B cell (primary cell): ENCODE data around the gene PARS2. TPM values are rescaled to one million over a fixed set of nuclear protein-coding genes. Genes with fewer than 3 reads are reported as not detected.
"Not testable (repeated sequence)": the region's sequence is repeated elsewhere in the genome, so short reads cannot be mapped to it uniquely, and the experiment has no call there.

ENCODE experiments used
- ATAC-seq: fragments of 200-7000 bp; cut with Tn5 transposase; one replicate; pipeline ENCODE4 v1.10.0; 2021; ENCODE audit warnings: low read depth, mild to moderate bottlenecking, moderate number of reproducible peaks, moderate library complexity
- CTCF ChIA-PET: fragments of 350-600 bp; sonication (Branson Sonifier 250); formaldehyde crosslinking; loops from one replicate; lab custom pipeline; 2021; ENCODE audit warnings: antibody characterized with exemption, inconsistent platforms; lab: Charles Lee
- POLR2A ChIA-PET: fragments of 350-600 bp; sonication (Branson Sonifier 250); formaldehyde crosslinking; loops from one replicate; lab custom pipeline; 2021; ENCODE audit warnings: antibody characterized with exemption; lab: Charles Lee
- DNase-seq: peaks from one replicate; pipeline ENCODE4 v3.0.0; 2013
- H2AFZ ChIP-seq: 2 replicates; pipeline ENCODE4 v1.6.1; 2012; ENCODE audit warnings: mild to moderate bottlenecking, low read depth, low read length; ENCODE audit not compliant: insufficient read depth, poor library complexity, severe bottlenecking
- H3K27ac ChIP-seq, 2 donors: 1 replicate in 1 of 2; 2 replicates in 1 of 2; pipeline ENCODE4 v1.5.1; 2012 to 2013; ENCODE audit warnings: low read length in 2 of 2, mild to moderate bottlenecking in 2 of 2, moderate library complexity in 1 of 2
- H3K27me3 ChIP-seq, 4 experiments: fragments of 200-600 bp in 1 of 4; sonication (generic) in 1 of 4; replicated peaks in 1 of 4; 1 replicate in 2 of 4; 2 replicates in 2 of 4; pipeline versions ENCODE4 v1.6.1 to v1.7.0; 2013 to 2016; ENCODE audit warnings: low read length in 3 of 4, mild to moderate bottlenecking in 2 of 4, mixed read lengths in 1 of 4, moderate library complexity in 1 of 4; ENCODE audit not compliant: insufficient read depth in 4 of 4, control insufficient read depth in 3 of 4; ENCODE audit errors: control extremely low read depth in 1 of 4
- H3K36me3 ChIP-seq, 2 experiments: replicated peaks in 1 of 2; 1 replicate in 1 of 2; 2 replicates in 1 of 2; pipeline versions ENCODE4 v1.6.1 to v1.7.1; 2013; ENCODE audit warnings: low read length in 1 of 2; ENCODE audit not compliant: insufficient read depth in 2 of 2, control insufficient read depth in 1 of 2; ENCODE audit errors: control extremely low read depth in 1 of 2, extremely low read depth in 1 of 2
- H3K4me1 ChIP-seq, 2 donors: fragments of 200-600 bp in 1 of 2; sonication (generic) in 1 of 2; 1 replicate in 1 of 2; 2 replicates in 1 of 2; pipeline versions ENCODE4 v1.5.1 to v1.6.1; 2013 to 2017; ENCODE audit warnings: low read length in 2 of 2; ENCODE audit not compliant: control insufficient read depth in 2 of 2, insufficient read depth in 2 of 2
- H3K4me2 ChIP-seq: replicated peaks from 2 replicates; pipeline ENCODE3; 2012; ENCODE audit warnings: mild to moderate bottlenecking, low read depth, low read length; ENCODE audit not compliant: poor library complexity, severe bottlenecking
- H3K4me3 ChIP-seq, 5 experiments: fragments of 200-600 bp in 1 of 5; sonication (generic) in 1 of 5; 1 replicate in 3 of 5; 2 replicates in 2 of 5; pipeline versions ENCODE4 v1.5.1 to v1.7.0; 2011 to 2016; ENCODE audit warnings: low read length in 4 of 5, mild to moderate bottlenecking in 4 of 5, low read depth in 2 of 5, control low read depth in 1 of 5, moderate library complexity in 1 of 5; ENCODE audit not compliant: insufficient read depth in 1 of 5; ENCODE audit errors: control extremely low read depth in 1 of 5, extremely low read depth in 1 of 5
- H3K79me2 ChIP-seq: fragments of 200-600 bp; sonication (generic); one replicate; pipeline ENCODE4 v1.6.0; 2016; ENCODE audit warnings: low read length; ENCODE audit not compliant: control insufficient read depth, insufficient read depth
- H3K9ac ChIP-seq: fragments of 200-600 bp; sonication (generic); 2 replicates; pipeline ENCODE4 v1.6.1; 2017; ENCODE audit warnings: mild to moderate bottlenecking, low read length, moderate library complexity
- H3K9me3 ChIP-seq, 3 donors: one replicate each; pipeline versions ENCODE4 v1.6.1 to v1.7.1; 2013; ENCODE audit warnings: low read length in 2 of 3; ENCODE audit not compliant: control insufficient read depth in 2 of 3, insufficient read depth in 1 of 3; ENCODE audit errors: control extremely low read depth in 1 of 3
- H4K20me1 ChIP-seq: 2 replicates; pipeline ENCODE4 v1.6.0; 2012; ENCODE audit warnings: mild to moderate bottlenecking, low read length; ENCODE audit not compliant: insufficient read depth, control insufficient read depth, poor library complexity, severe bottlenecking
- H3K27ac Mint-ChIP-seq: one replicate; pipeline ENCODE4 v1.8.0; 2021; ENCODE audit warnings: mixed read lengths
- H3K27me3 Mint-ChIP-seq: one replicate; pipeline ENCODE4 v1.8.0; 2021; ENCODE audit warnings: mixed read lengths
- H3K4me1 Mint-ChIP-seq: one replicate; pipeline ENCODE4 v1.8.0; 2021; ENCODE audit warnings: mixed read lengths
- H3K4me3 Mint-ChIP-seq: one replicate; pipeline ENCODE4 v1.8.0; 2021; ENCODE audit warnings: mixed read lengths
- H3K9me3 Mint-ChIP-seq: one replicate; pipeline ENCODE4 v1.8.0; 2022; ENCODE audit warnings: mixed read lengths; ENCODE audit not compliant: insufficient read depth
- CTCF ChIP-seq: fragments of 200-600 bp; IDR thresholded peaks from one replicate; pipeline ENCODE4 v1.8.0; 2022; ENCODE audit warnings: antibody characterized with exemption, mild to moderate bottlenecking
- EZH2 ChIP-seq: IDR thresholded peaks from 2 replicates; pipeline ENCODE4 v1.6.1; 2012; ENCODE audit warnings: borderline replicate concordance, low read depth, mild to moderate bottlenecking, moderate library complexity, low read length; ENCODE audit not compliant: insufficient read depth, poor library complexity, severe bottlenecking
- WGBS: methylation state at CpG from one replicate; pipeline ENCODE4 v1.1.5; 2013; ENCODE audit warnings: missing lambda C conversion rate; ENCODE audit not compliant: insufficient coverage; 5-methylcytosine and 5-hydroxymethylcytosine counted together
- intact Hi-C: fragments of 100-400 bp; cut with micrococcal nuclease; formaldehyde crosslinking; loops from one replicate; pipeline ENCODE4 v1.10.0; 2022
- polyA plus RNA-seq: library from polyadenylated mRNA; depleted of rRNA; stranded (reverse); fragments of >200 nt; gene quantifications from 2 replicates; pipeline ENCODE4 v1.2.3, GENCODE V29; 2012
- total RNA-seq, 2 donors: library from RNA; stranded (reverse); fragments of 120-200 nt in 1 of 2; gene quantifications; 1 replicate in 1 of 2; 2 replicates in 1 of 2; pipeline versions ENCODE4 v1.2.3 to v1.2.4, GENCODE V29; 2013 to 2022

PARS2 gene
- total and polyA plus RNA-seq, 2 donors (not counting 1 experiment from before 2014, with no cell fraction given) = 1.00 to 4.9 TPM

GRCh38 chr1:54777011-54777410 lies 12.7 kb upstream of the PARS2 start:
- Histone ChIP-seq H3K36me3 (no peaks in the 10 kb centered on the region), H3K79me2 (no peaks in the 10 kb centered on the region), H4K20me1 (no peaks in the 10 kb centered on the region), H3K4me1 (no peaks in the 10 kb centered on the region), H3K27me3 (no peaks in the 10 kb centered on the region), H3K4me3 (no peak overlapping the region), H3K27ac (no peak overlapping the region), H3K9ac (no peak overlapping the region), H3K4me2 (no peak overlapping the region), H2AFZ (no peak overlapping the region), H3K9me3 (peaks cover 0 to 3% (median 0%) of the 10 kb centered on the region in 3 donors)
- intact Hi-C loops = no loop called here
- Mint-ChIP-seq H3K4me1 (no peaks in the 10 kb centered on the region), H3K9me3 (no peaks in the 10 kb centered on the region), H3K4me3 (no peak overlapping the region), H3K27ac (no peak overlapping the region), H3K27me3 (peaks cover 4% of the 10 kb centered on the region)
- no peak for DNase-seq
- 95% methylated on average over 4 of the region's 4 CpGs for WGBS
- no peak for ATAC-seq
- TF ChIP-seq EZH2 (no peak), CTCF (no peak)
- POLR2A ChIA-PET = no interaction called here
- CTCF ChIA-PET = no interaction called here

- H3K4me2 ChIP-seq, ATAC-seq, H3K9me3 Mint-ChIP-seq, H3K27ac Mint-ChIP-seq, H3K36me3 ChIP-seq, H3K79me2 ChIP-seq, H3K27me3 ChIP-seq, H4K20me1 ChIP-seq, H3K9me3 ChIP-seq, POLR2A ChIA-PET, H3K27ac ChIP-seq, H3K4me1 Mint-ChIP-seq, H2AFZ ChIP-seq, H3K4me1 ChIP-seq, DNase-seq, H3K4me3 ChIP-seq, H3K4me3 Mint-ChIP-seq, CTCF ChIA-PET, H3K27me3 Mint-ChIP-seq, intact Hi-C loops, H3K9ac ChIP-seq: not testable (repeated sequence)
- WGBS = no CpG with 5 or more reads among the region's 16 CpGs
These were observed 11.8 kb upstream of the PARS2 start for GRCh38 chr1:54775828-54776721.
